ENCODE results near the gene KLHL28.
"Not testable (repeated sequence)": the region's sequence is repeated elsewhere in the genome, so short reads cannot be mapped to it uniquely, and the experiment has no call there.

KLHL28 gene

GRCh38 chr14:44912041-44912869 lies 49.5 kb downstream of the KLHL28 start:
- in situ Hi-C loops (cut with HindIII; ENCODE audit: low pct_ligation_motif_present, low pct_unique_long_range_greater_than_20kb, low sequenced_read_pairs), result no loop called here
- DNase-seq, result peak; percentile 65

- DNase-seq, result no peak
- in situ Hi-C loops (cut with HindIII; ENCODE audit: low pct_ligation_motif_present, low pct_unique_long_range_greater_than_20kb, low sequenced_read_pairs), result no loop called here
Observed at GRCh38 chr14:44910821-44911220, 50.9 kb downstream of the KLHL28 start.

GRCh38 chr14:44901696-44902095 lies 60.1 kb downstream of the KLHL28 start:
- in situ Hi-C loops (cut with HindIII; ENCODE audit: low pct_ligation_motif_present, low pct_unique_long_range_greater_than_20kb, low sequenced_read_pairs), result no loop called here
- DNase-seq, result no peak

- in situ Hi-C loops (cut with HindIII; ENCODE audit: low pct_ligation_motif_present, low pct_unique_long_range_greater_than_20kb, low sequenced_read_pairs), result no loop called here
- DNase-seq, result no peak
Observed at GRCh38 chr14:44898551-44898950, 63.2 kb downstream of the KLHL28 start.

- no peak for DNase-seq
- in situ Hi-C loops (cut with HindIII; ENCODE audit: low pct_ligation_motif_present, low pct_unique_long_range_greater_than_20kb, low sequenced_read_pairs), result no loop called here
Observed at GRCh38 chr14:44897845-44898151, 63.9 kb downstream of the KLHL28 start.

- DNase-seq, result peak; percentile 94
- in situ Hi-C loops (cut with HindIII; ENCODE audit: low pct_ligation_motif_present, low pct_unique_long_range_greater_than_20kb, low sequenced_read_pairs), result no loop called here
Observed at GRCh38 chr14:44897041-44897844, 64.5 kb downstream of the KLHL28 start.

GRCh38 chr14:44896275-44897040 lies 65.3 kb downstream of the KLHL28 start:
- no peak for DNase-seq
- in situ Hi-C loops (cut with HindIII; ENCODE audit: low pct_ligation_motif_present, low pct_unique_long_range_greater_than_20kb, low sequenced_read_pairs), result no loop called here

GRCh38 chr14:44895716-44896115 lies 66.0 kb downstream of the KLHL28 start:
- DNase-seq, result peak; percentile 23
- in situ Hi-C loops (cut with HindIII; ENCODE audit: low pct_ligation_motif_present, low pct_unique_long_range_greater_than_20kb, low sequenced_read_pairs), result no loop called here

- DNase-seq, result no peak
- in situ Hi-C loops (cut with HindIII; ENCODE audit: low pct_ligation_motif_present, low pct_unique_long_range_greater_than_20kb, low sequenced_read_pairs), result no loop called here
Observed at GRCh38 chr14:44893535-44893934, 68.2 kb downstream of the KLHL28 start.

- DNase-seq; in situ Hi-C loops (cut with HindIII; ENCODE audit: low pct_ligation_motif_present, low pct_unique_long_range_greater_than_20kb, low sequenced_read_pairs): not testable (repeated sequence)
Observed at GRCh38 chr14:44891726-44892372, 69.9 kb downstream of the KLHL28 start.

GRCh38 chr14:44889595-44890471 lies 71.9 kb downstream of the KLHL28 start:
- no peak for DNase-seq
- in situ Hi-C loops (cut with HindIII; ENCODE audit: low pct_ligation_motif_present, low pct_unique_long_range_greater_than_20kb, low sequenced_read_pairs), result no loop called here

- no peak for DNase-seq
- in situ Hi-C loops (cut with HindIII; ENCODE audit: low pct_ligation_motif_present, low pct_unique_long_range_greater_than_20kb, low sequenced_read_pairs), result no loop called here
Observed at GRCh38 chr14:44887596-44887955, 74.2 kb downstream of the KLHL28 start.

- in situ Hi-C loops (cut with HindIII; ENCODE audit: low pct_ligation_motif_present, low pct_unique_long_range_greater_than_20kb, low sequenced_read_pairs), result no loop called here
- no peak for DNase-seq
Observed at GRCh38 chr14:44886860-44887595, 74.7 kb downstream of the KLHL28 start.

- in situ Hi-C loops (cut with HindIII; ENCODE audit: low pct_ligation_motif_present, low pct_unique_long_range_greater_than_20kb, low sequenced_read_pairs), result no loop called here
- DNase-seq, result no peak
Observed at GRCh38 chr14:44880791-44881190, 81.0 kb downstream of the KLHL28 start.
